Tibial artery (tissue), 4 donors: Measurements from ENCODE around the gene SLC38A7.
"Not testable (repeated sequence)": the region's sequence is repeated elsewhere in the genome, so short reads cannot be mapped to it uniquely, and the experiment has no call there.

Experiments
- DNase-seq, 2 donors: peaks; one replicate each; pipeline ENCODE4 v3.0.0-alpha.2; 2019
- H3K27ac ChIP-seq, 2 donors: fragments of 200-600 bp; sonication (generic) in 1 of 2; 1 replicate in 1 of 2; 2 replicates in 1 of 2; pipeline ENCODE4 v1.5.1; 2018 to 2019; ENCODE audit warnings: mild to moderate bottlenecking in 1 of 2
- H3K27me3 ChIP-seq, 2 donors: fragments of 200-600 bp; sonication (generic) in 1 of 2; one replicate each; pipeline versions ENCODE4 v1.5.1 to v1.6.0; 2016 to 2019
- H3K36me3 ChIP-seq, 3 donors: fragments of 200-600 bp; sonication (generic) in 2 of 3; one replicate each; pipeline ENCODE4 v1.5.1; 2016 to 2019; ENCODE audit warnings: mild to moderate bottlenecking in 2 of 3
- H3K4me1 ChIP-seq, 4 donors: fragments of 200-600 bp; sonication (generic) in 2 of 4; 1 replicate in 3 of 4; 2 replicates in 1 of 4; pipeline ENCODE4 v1.5.1; 2016 to 2019
- H3K4me3 ChIP-seq, 2 donors: fragments of 200-600 bp; sonication (generic) in 1 of 2; 1 replicate in 1 of 2; 2 replicates in 1 of 2; pipeline ENCODE4 v1.5.1; 2018 to 2019; ENCODE audit warnings: mild to moderate bottlenecking in 2 of 2
- H3K9me3 ChIP-seq, 3 donors: fragments of 200-600 bp; sonication (generic) in 1 of 3; one replicate each; pipeline ENCODE4 v1.5.1; 2016 to 2019
- intact Hi-C: fragments of 100-400 bp; cut with DNase I; formaldehyde crosslinking; loops from one replicate; pipeline ENCODE4 v1.15.0; 2023; ENCODE audit warnings: low total_unique reads
- TF ChIP-seq, protein P1 (sequence below), 2 experiments: fragments of 200-600 bp in 1 of 2; fragments of 450-650 bp in 1 of 2; IDR thresholded peaks; one replicate each; pipeline ENCODE4 v1.5.1; 2017 to 2019; ENCODE audit warnings: antibody characterized with exemption in 2 of 2, mild to moderate bottlenecking in 1 of 2, moderate library complexity in 1 of 2

Gene SLC38A7

DNA sequence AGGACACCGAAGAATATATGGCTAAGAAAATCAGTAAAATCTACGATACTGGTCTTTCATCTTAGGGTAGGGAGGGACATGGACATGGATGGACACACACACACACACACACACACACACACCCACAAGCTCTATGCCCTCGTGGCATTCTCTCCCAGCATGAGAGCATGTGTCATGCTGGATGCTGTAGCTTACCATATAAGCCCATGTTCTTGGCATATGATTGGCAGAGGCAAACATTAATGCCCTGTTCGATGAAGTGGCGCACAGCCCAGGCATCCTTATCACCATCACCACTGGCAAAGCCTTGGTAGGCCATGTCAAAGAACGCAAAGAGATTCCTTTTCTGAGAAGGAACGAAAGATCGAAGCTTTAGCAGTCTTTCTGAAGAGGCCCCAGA is 31.9 kb upstream of the SLC38A7 start:
- no peaks in the 10 kb centered on the region for H3K4me1 ChIP-seq
- H3K27ac ChIP-seq: no peak overlapping the region
- H3K36me3 ChIP-seq: peaks cover 77 to 98% (median 82%) of the 10 kb centered on the region in 3 donors
- H3K9me3 ChIP-seq: no peaks in the 10 kb centered on the region
- TF ChIP-seq, protein P1, sequence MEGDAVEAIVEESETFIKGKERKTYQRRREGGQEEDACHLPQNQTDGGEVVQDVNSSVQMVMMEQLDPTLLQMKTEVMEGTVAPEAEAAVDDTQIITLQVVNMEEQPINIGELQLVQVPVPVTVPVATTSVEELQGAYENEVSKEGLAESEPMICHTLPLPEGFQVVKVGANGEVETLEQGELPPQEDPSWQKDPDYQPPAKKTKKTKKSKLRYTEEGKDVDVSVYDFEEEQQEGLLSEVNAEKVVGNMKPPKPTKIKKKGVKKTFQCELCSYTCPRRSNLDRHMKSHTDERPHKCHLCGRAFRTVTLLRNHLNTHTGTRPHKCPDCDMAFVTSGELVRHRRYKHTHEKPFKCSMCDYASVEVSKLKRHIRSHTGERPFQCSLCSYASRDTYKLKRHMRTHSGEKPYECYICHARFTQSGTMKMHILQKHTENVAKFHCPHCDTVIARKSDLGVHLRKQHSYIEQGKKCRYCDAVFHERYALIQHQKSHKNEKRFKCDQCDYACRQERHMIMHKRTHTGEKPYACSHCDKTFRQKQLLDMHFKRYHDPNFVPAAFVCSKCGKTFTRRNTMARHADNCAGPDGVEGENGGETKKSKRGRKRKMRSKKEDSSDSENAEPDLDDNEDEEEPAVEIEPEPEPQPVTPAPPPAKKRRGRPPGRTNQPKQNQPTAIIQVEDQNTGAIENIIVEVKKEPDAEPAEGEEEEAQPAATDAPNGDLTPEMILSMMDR (IDR thresholded peaks at IDR 0.05): no peak
- no peaks in the 10 kb centered on the region for H3K27me3 ChIP-seq
- intact Hi-C loops: no loop called here
- DNase-seq: no peak
- H3K4me3 ChIP-seq: no peak overlapping the region

DNA sequence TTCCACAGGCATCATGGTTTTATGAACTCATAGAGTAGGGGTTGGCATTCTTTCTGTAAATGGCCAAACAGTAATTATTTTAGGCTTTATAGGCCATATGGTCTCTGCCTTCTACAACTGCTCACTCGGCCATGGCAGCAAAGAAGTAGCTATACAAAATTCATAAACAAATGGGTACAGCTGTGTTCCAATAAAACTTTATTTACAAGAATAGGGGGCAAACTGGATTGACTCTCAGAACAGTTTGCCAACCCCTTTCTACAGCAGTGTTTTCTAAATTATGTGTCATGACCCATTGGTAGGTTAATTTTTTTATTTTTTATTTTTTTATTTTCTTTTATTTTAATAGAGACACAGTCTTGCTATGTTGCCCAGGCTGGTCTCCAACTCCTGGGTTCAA is 29.2 kb upstream of the SLC38A7 start:
- TF ChIP-seq, protein P1 (IDR thresholded peaks at IDR 0.05): no peak
- Histone ChIP-seq H3K27me3 (no peaks in the 10 kb centered on the region), H3K4me1 (no peaks in the 10 kb centered on the region), H3K9me3 (no peaks in the 10 kb centered on the region), H3K36me3 (peaks cover 63 to 88% (median 71%) of the 10 kb centered on the region in 3 donors), H3K4me3 (no peak overlapping the region), H3K27ac (no peak overlapping the region)
- DNase-seq: no peak
- intact Hi-C loops: no loop called here

DNA sequence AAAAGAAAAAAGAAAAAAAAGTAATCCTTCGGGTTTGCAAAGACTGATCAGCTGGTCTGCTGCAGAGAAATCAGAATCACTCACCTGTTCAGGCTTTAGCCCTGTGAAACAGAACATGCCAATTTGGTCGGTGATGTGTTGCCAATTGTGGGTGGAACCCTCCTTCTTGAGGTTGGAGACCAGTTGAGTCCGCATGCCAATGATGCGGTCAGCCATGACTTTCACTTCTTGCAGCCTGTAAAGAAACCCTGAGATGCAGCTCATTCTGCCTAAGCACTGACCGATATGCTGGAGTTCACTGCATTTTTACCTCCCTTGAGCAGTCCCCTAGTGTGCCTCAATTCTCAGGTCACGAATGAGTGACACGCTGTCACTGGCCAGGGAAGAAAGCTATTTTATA is 24.8 kb upstream of the SLC38A7 start:
- DNase-seq: no peak
- peaks cover 52 to 76% (median 55%) of the 10 kb centered on the region in 3 donors for H3K36me3 ChIP-seq

DNA sequence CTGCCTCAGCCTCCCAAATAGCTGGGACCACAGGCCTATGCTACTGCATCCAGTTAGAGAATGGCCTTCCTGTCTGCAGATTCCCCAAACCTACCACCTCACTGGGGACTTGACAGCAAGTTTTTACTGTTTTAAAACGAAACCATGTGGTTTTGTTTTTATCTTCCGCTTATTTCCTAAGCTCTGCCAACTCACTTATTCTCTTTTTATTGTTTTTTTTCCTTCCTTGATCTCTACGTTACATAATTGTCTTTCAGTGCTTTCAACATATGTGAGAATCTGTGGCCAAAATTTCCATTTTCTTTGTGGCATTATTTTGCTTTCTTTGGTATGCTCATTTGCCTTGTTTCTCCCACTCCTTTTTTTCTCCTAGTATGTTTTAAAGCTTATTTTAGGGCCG is 14.6 kb upstream of the SLC38A7 start:
- Histone ChIP-seq H3K4me3 (no peak overlapping the region), H3K27ac (no peak overlapping the region), H3K4me1 (peaks cover 0 to 2% (median 0%) of the 10 kb centered on the region in 4 donors), H3K36me3 (no peaks in the 10 kb centered on the region), H3K27me3 (no peaks in the 10 kb centered on the region), H3K9me3 (no peaks in the 10 kb centered on the region)
- intact Hi-C loops: no loop called here
- TF ChIP-seq, protein P1 (IDR thresholded peaks at IDR 0.05): no peak
- DNase-seq: no peak

More for the DNA sequence above, 24.8 kb upstream of the SLC38A7 start:
- Histone ChIP-seq H3K27ac (no peak overlapping the region), H3K27me3 (no peaks in the 10 kb centered on the region), H3K4me1 (no peaks in the 10 kb centered on the region), H3K4me3 (no peak overlapping the region), H3K9me3 (no peaks in the 10 kb centered on the region)
- intact Hi-C loops: no loop called here
- TF ChIP-seq, protein P1 (IDR thresholded peaks at IDR 0.05): no peak

DNA sequence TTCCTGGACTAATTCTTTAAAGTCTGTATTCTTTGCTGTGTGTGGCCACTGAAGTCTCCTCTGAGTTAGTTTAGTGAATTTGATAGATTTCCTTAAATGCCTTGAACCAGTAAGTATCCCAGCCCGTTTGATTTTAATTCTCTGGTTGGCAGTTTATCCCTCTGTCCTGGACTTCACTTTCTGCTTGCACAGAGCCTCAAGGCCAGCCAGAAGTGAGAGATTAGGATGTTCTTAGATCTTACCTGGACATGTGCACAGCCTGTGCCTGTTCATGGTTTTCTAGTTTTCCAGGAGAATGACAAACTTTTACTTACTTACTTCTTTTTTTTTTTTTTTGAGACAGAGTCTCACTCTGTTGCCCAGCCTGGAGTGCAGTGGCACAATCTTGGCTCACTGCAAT is 10.8 kb upstream of the SLC38A7 start:
- Histone ChIP-seq H3K36me3 (no peaks in the 10 kb centered on the region), H3K27ac (no peak overlapping the region), H3K27me3 (no peaks in the 10 kb centered on the region), H3K4me1 (peaks cover 0 to 2% (median 0%) of the 10 kb centered on the region in 4 donors), H3K9me3 (no peaks in the 10 kb centered on the region), H3K4me3 (no peak overlapping the region)
- intact Hi-C loops: no loop called here
- DNase-seq: no peak
- TF ChIP-seq, protein P1 (IDR thresholded peaks at IDR 0.05): no peak

DNA sequence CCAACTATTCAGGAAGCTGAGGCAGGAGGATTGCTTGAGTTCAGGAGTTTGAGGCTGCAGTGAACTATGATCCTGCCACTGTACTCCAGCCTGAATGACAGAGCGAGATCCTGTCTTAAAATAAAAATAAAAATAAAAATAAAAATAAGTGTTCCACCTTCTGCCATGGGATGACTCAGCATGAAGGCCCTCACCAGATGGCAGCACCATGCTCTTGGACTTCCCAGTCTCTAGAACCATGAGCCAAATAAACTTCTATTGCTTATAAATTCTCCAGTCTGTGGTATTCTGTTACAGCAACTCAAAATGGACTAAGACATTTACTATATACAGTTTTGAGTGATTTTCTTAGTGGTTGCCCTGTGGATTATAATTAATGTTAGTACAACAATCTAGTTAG is 7.9 kb upstream of the SLC38A7 start:
- Histone ChIP-seq H3K4me1 (no peaks in the 10 kb centered on the region), H3K27me3 (no peaks in the 10 kb centered on the region), H3K36me3 (no peaks in the 10 kb centered on the region), H3K9me3 (no peaks in the 10 kb centered on the region), H3K4me3 (no peak overlapping the region), H3K27ac (no peak overlapping the region)
- TF ChIP-seq, protein P1 (IDR thresholded peaks at IDR 0.05): no peak
- no peak for DNase-seq
- intact Hi-C loops: no loop called here

DNA sequence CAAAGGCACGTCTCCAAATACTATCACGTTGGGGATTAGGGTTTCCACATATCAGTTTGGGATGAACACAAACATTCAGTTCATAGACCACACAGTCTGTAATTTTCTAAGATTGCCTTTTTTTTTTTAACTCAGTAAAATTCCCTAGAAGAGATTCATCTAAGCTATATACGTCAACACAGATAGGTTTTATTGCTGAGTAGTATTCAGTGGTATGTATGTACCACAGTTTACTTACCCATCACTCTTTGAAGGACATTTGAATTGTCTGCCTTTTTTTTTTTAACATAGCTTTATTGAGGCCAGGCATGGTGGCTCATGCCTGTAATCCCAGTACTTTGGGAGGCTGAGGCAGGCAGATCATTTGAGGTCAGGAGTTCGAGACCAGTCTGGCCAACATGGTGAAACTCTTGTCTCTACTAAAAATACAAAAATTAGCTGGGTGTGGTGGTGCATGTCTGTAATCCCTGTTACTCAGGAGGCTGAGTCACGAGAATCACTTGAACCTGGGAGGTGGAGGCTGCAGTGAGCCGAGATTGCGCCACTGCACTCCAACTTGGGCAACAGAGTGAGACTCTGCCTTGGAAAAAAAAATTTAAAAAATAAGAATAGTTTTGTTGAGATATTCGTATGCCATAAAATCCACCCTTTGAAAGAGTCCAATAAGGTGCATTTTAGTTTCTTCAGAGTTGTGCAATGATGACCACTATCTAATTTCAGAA is 2.6 kb upstream of the SLC38A7 start:
- H3K27ac ChIP-seq, H3K27me3 ChIP-seq, intact Hi-C loops, H3K36me3 ChIP-seq, DNase-seq, H3K4me3 ChIP-seq, H3K9me3 ChIP-seq: not testable (repeated sequence)
- peaks cover 0 to 17% (median 8%) of the 10 kb centered on the region in 4 donors for H3K4me1 ChIP-seq
